ENCODE measurements around the gene JMJD1C.

JMJD1C gene

GRCh38 chr10:63434866-63435854 lies 30.6 kb downstream of the JMJD1C start:
- DNase-seq: no peak

GRCh38 chr10:63431962-63432797 lies 33.6 kb downstream of the JMJD1C start:
- no peak for DNase-seq

- no peak for DNase-seq
Measured at GRCh38 chr10:63430999-63431356, 34.8 kb downstream of the JMJD1C start.

- DNase-seq: no peak
Measured at GRCh38 chr10:63430091-63430998, 35.4 kb downstream of the JMJD1C start.

GRCh38 chr10:63429281-63429680 lies 36.5 kb downstream of the JMJD1C start:
- DNase-seq: no peak

GRCh38 chr10:63427013-63427412 lies 38.8 kb downstream of the JMJD1C start:
- no peak for DNase-seq

- DNase-seq: no peak
Measured at GRCh38 chr10:63425512-63425911, 40.3 kb downstream of the JMJD1C start.

- no peak for DNase-seq
Measured at GRCh38 chr10:63424576-63424975, 41.2 kb downstream of the JMJD1C start.

- no peak for DNase-seq
Measured at GRCh38 chr10:63423494-63423893, 42.3 kb downstream of the JMJD1C start.

- no peak for DNase-seq
Measured at GRCh38 chr10:63421591-63421990, 44.2 kb downstream of the JMJD1C start.

GRCh38 chr10:63416376-63416775 lies 49.4 kb downstream of the JMJD1C start:
- no peak for DNase-seq

GRCh38 chr10:63415640-63416244 lies 50.0 kb downstream of the JMJD1C start:
- no peak for DNase-seq

- no peak for DNase-seq
Measured at GRCh38 chr10:63414481-63415260, 51.1 kb downstream of the JMJD1C start.

- DNase-seq: no peak
Measured at GRCh38 chr10:63413429-63413828, 52.3 kb downstream of the JMJD1C start.

- no peak for DNase-seq
Measured at GRCh38 chr10:63412304-63412703, 53.5 kb downstream of the JMJD1C start.

GRCh38 chr10:63410633-63411032 lies 55.1 kb downstream of the JMJD1C start:
- DNase-seq: no peak

GRCh38 chr10:63409465-63410027 lies 56.2 kb downstream of the JMJD1C start:
- no peak for DNase-seq

GRCh38 chr10:63407136-63407662 lies 58.6 kb downstream of the JMJD1C start:
- DNase-seq: no peak

GRCh38 chr10:63396133-63396761 lies 69.5 kb downstream of the JMJD1C start:
- no peak for DNase-seq

- DNase-seq: no peak
Measured at GRCh38 chr10:63393050-63393449, 72.7 kb downstream of the JMJD1C start.

Data from DMS79 treated with DMSO at 0.1 percent for 48 hours (cell line).